A673 (cell line): ENCODE measurements around the gene TDP1. TPM values are rescaled to one million over a fixed set of nuclear protein-coding genes. Genes with fewer than 3 reads are reported as not detected.

Source experiments
- BruUV-seq: library from RNA; stranded (reverse); fragments of 400-500 nt; replicated peaks from 2 replicates; lab custom pipeline; 2021; lab: Mats Ljungman, UMichigan
- CTCF ChIA-PET: fragments of 300-600 bp; sonication (Branson Sonifier 250); formaldehyde crosslinking; loops from one replicate; lab custom pipeline; 2022; ENCODE audit warnings: antibody characterized with exemption; lab: Charles Lee
- POLR2A ChIA-PET: fragments of 300-600 bp; sonication (Branson Sonifier 250); formaldehyde crosslinking; loops from one replicate; lab custom pipeline; 2022; ENCODE audit warnings: antibody characterized with exemption; ENCODE audit not compliant: low non-redundant PET; lab: Charles Lee
- DNase-seq: peaks from one replicate; pipeline ENCODE4 v3.0.0-alpha.2; 2015; ENCODE audit warnings: low spot score
- H3K27ac ChIP-seq: fragments of 200-600 bp; sonication (generic); 2 replicates; pipeline ENCODE4 v1.5.1; 2016; ENCODE audit warnings: mixed run types, low read depth, mild to moderate bottlenecking, mixed read lengths, antibody characterized with exemption, low read length; ENCODE audit not compliant: poor library complexity, severe bottlenecking
- H3K27me3 ChIP-seq: fragments of 200-600 bp; sonication (generic); replicated peaks from 2 replicates; pipeline ENCODE4 v1.6.1; 2017; ENCODE audit warnings: mixed run types, low read depth, mild to moderate bottlenecking, mixed read lengths, antibody characterized with exemption, low read length; ENCODE audit not compliant: insufficient read depth, poor library complexity
- H3K36me3 ChIP-seq: fragments of 200-600 bp; sonication (generic); 2 replicates; pipeline ENCODE4 v1.6.1; 2016; ENCODE audit warnings: mixed run types, mild to moderate bottlenecking, mixed read lengths, antibody characterized with exemption, low read length; ENCODE audit not compliant: insufficient read depth, poor library complexity, severe bottlenecking
- H3K4me1 ChIP-seq: fragments of 200-600 bp; sonication (generic); 2 replicates; pipeline ENCODE4 v1.6.1; 2017; ENCODE audit warnings: mixed run types, mild to moderate bottlenecking, mixed read lengths, antibody characterized with exemption, low read length; ENCODE audit not compliant: insufficient read depth, poor library complexity, severe bottlenecking
- H3K4me3 ChIP-seq: fragments of 200-600 bp; sonication (generic); 2 replicates; pipeline ENCODE4 v1.5.1; 2016; ENCODE audit warnings: low read depth, mixed run types, mild to moderate bottlenecking, mixed read lengths, low read length; ENCODE audit not compliant: poor library complexity, severe bottlenecking
- H3K9me3 ChIP-seq: fragments of 200-600 bp; sonication (generic); 2 replicates; pipeline ENCODE4 v1.6.1; 2016; ENCODE audit warnings: mixed run types, low read depth, mild to moderate bottlenecking, mixed read lengths, antibody characterized with exemption, low read length; ENCODE audit not compliant: poor library complexity, severe bottlenecking
- EZH2 ChIP-seq: fragments of 200-600 bp; sonication (generic); IDR thresholded peaks from 2 replicates; pipeline ENCODE4 v1.6.1; 2017; ENCODE audit warnings: borderline replicate concordance, low read depth, mild to moderate bottlenecking, mixed read lengths, antibody characterized with exemption, low read length; ENCODE audit not compliant: poor library complexity, severe bottlenecking
- intact Hi-C: fragments of 100-400 bp; cut with micrococcal nuclease; formaldehyde crosslinking; loops from one replicate; pipeline ENCODE4 v1.10.0; 2022; ENCODE audit not compliant: unreplicated experiment
- total RNA-seq: library from RNA; stranded (reverse); gene quantifications from 2 replicates; pipeline ENCODE4 v1.2.3, GENCODE V29; 2021
- TF ChIP-seq, protein P1 (sequence below): fragments of 300-800, 200-600 bp; sonication (generic); conservative IDR thresholded peaks from 2 replicates; pipeline ENCODE4 v1.5.1; 2017; ENCODE audit warnings: low read depth, mild to moderate bottlenecking, antibody characterized with exemption, low read length, moderate library complexity, mixed read lengths

Gene TDP1
- total RNA-seq, 1 experiment from 2014 or later: 45.6 TPM

DNA sequence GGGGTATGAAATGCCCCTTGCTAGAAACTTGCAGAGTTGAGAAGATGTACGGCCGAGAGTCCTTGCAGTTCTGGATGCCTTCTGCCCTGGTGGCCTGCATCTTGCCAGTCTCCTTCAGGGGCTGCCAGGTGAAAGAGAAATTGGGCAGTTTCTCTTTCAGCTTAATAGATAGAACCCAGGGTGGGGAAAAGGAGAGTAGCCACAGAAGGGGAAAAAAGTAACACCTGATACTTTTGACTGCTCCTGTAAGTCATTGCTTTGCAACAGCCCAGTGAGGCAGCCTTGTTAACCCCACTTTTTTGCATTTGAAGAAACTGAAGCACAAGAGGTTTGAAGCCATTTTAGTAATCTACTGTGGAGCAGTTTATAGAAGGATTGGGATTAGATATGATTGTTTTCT, 27.6 kb downstream of the TDP1 start:
- CTCF ChIA-PET: interaction anchor here (2.3 kb wide), 1 partner anchor 10 kb away, joined by 8 read pairs; no protein-coding TSS in a partner anchor

DNA sequence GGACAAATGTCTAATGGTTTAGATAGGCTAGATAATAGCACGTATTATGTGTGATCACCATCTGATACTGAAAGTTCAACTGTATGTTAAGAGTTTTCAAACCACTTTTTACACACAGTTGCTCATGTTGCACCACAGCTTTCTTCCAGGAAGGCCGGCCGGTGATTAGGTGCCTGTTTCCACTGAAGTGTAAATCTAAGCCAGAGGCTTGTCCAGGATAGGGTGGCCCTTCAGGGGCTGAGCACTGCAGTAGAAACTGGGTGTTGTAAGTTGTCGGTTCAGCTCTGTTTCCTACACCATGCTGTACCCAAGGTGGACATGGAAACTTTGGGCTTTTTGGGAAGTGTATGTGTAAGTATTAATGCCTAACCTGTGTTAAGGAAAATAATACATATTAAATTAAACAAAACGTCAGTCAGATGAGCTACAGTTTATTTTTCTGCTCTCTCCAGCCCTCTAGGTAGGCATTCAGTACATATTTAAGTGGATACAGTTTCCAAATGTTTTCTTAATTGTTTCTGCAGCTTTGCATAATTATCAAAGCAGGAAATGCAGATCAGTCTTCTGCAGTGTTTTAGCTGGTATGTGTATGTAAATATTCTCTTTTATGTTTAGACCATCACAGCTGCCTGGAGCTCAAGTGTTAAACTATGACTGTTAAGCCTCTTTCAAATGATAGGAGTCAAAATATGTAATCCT, 30.9 kb downstream of the TDP1 start:
- BruUV-seq: no TSS peak

More for the DNA sequence above, 27.6 kb downstream of the TDP1 start:
- no peak for DNase-seq
- Histone ChIP-seq H3K4me1 (no peaks in the 10 kb centered on the region), H3K27me3 (no peaks in the 10 kb centered on the region), H3K9me3 (no peaks in the 10 kb centered on the region), H3K4me3 (no peak overlapping the region), H3K27ac (no peak overlapping the region), H3K36me3 (peaks cover 36% of the 10 kb centered on the region)
- intact Hi-C loops: no loop called here
- BruUV-seq: no TSS peak
- no peak for TF ChIP-seq EZH2
- TF ChIP-seq, protein P1, sequence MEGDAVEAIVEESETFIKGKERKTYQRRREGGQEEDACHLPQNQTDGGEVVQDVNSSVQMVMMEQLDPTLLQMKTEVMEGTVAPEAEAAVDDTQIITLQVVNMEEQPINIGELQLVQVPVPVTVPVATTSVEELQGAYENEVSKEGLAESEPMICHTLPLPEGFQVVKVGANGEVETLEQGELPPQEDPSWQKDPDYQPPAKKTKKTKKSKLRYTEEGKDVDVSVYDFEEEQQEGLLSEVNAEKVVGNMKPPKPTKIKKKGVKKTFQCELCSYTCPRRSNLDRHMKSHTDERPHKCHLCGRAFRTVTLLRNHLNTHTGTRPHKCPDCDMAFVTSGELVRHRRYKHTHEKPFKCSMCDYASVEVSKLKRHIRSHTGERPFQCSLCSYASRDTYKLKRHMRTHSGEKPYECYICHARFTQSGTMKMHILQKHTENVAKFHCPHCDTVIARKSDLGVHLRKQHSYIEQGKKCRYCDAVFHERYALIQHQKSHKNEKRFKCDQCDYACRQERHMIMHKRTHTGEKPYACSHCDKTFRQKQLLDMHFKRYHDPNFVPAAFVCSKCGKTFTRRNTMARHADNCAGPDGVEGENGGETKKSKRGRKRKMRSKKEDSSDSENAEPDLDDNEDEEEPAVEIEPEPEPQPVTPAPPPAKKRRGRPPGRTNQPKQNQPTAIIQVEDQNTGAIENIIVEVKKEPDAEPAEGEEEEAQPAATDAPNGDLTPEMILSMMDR: no peak
- POLR2A ChIA-PET: no interaction called here

GRCh38 chr14:89987161-89987475, 31.4 kb downstream of the TDP1 start:
- Histone ChIP-seq H3K36me3 (peaks cover 26% of the 10 kb centered on the region), H3K4me1 (no peaks in the 10 kb centered on the region), H3K4me3 (no peak overlapping the region), H3K27me3 (no peaks in the 10 kb centered on the region), H3K27ac (no peak overlapping the region), H3K9me3 (no peaks in the 10 kb centered on the region)
- intact Hi-C loops: no loop called here
- ChIA-PET CTCF (no interaction called here), POLR2A (no interaction called here)
- BruUV-seq: no TSS peak
- no peak for DNase-seq
- no peak for TF ChIP-seq EZH2
- TF ChIP-seq, protein P1: no peak

More for the DNA sequence above, 30.9 kb downstream of the TDP1 start:
- H3K4me1 ChIP-seq: no peaks in the 10 kb centered on the region
- no peak overlapping the region for H3K4me3 ChIP-seq
- peaks cover 26% of the 10 kb centered on the region for H3K36me3 ChIP-seq
- no peak overlapping the region for H3K27ac ChIP-seq
- ChIA-PET POLR2A (no interaction called here), CTCF (interaction anchor here (0.6 to 1.2 kb wide), 2 partner anchors 13 to 76 kb away, joined by 5 to 6 read pairs; no protein-coding TSS in a partner anchor)
- TF ChIP-seq EZH2: no peak
- TF ChIP-seq, protein P1: no peak
- DNase-seq: no peak
- intact Hi-C loops: no loop called here
- no peaks in the 10 kb centered on the region for H3K9me3 ChIP-seq
- H3K27me3 ChIP-seq: no peaks in the 10 kb centered on the region
